Measurements from ENCODE around the gene IL20. TPM values are rescaled to one million over a fixed set of nuclear protein-coding genes. Genes with fewer than 3 reads are reported as not detected.
A peak's percentile ranks its signal among the peaks of the same experiment; 100 is the strongest.

The IL20 gene
- total RNA-seq, 1 experiment from 2014 or later = not detected

DNA sequence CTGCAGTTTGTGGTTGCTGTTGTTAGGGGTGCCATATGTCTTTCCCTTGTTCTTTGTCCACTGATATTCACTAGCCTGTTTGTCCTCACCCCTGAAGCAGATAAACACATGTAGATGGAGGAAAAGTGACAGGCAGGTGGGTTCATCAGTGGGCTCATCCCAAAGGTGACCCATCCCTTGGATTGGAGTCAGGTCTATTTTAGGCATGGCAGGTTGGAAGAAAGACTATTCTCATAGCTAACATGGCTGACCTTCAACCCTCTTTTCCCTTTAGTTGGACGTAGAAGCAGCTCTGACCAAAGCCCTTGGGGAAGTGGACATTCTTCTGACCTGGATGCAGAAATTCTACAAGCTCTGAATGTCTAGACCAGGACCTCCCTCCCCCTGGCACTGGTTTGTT, 37.3 kb downstream of the IL20 start:
- no peak overlapping the region for H3K4me3 ChIP-seq (ENCODE audit: low read length)
- no peaks in the 10 kb centered on the region for H3K79me2 ChIP-seq (ENCODE audit: low read length)
- no peaks in the 10 kb centered on the region for H4K20me1 ChIP-seq (ENCODE audit: insufficient read depth, low read depth, low read length)
- H3K9ac ChIP-seq (ENCODE audit: low read length) = no peak overlapping the region
- no peaks in the 10 kb centered on the region for H3K36me3 ChIP-seq (ENCODE audit: insufficient read depth, low read length)
- no peak for DNase-seq
- H3K9me2 ChIP-seq (replicated peaks; ENCODE audit: insufficient read depth, low read length) = no peaks in the 10 kb centered on the region
- H3K27ac ChIP-seq (ENCODE audit: low read length) = no peak overlapping the region
- no peaks in the 10 kb centered on the region for H3K9me3 ChIP-seq (ENCODE audit: low read length)
- no peaks in the 10 kb centered on the region for H3K27me3 ChIP-seq (ENCODE audit: low read length)
- no peak overlapping the region for H2AFZ ChIP-seq (ENCODE audit: low read length)
- H3K4me2 ChIP-seq (ENCODE audit: low read depth, low read length, poor library complexity, severe bottlenecking) = no peak overlapping the region
- H3K4me1 ChIP-seq (ENCODE audit: low read length) = peaks cover 16% of the 10 kb centered on the region

DNA sequence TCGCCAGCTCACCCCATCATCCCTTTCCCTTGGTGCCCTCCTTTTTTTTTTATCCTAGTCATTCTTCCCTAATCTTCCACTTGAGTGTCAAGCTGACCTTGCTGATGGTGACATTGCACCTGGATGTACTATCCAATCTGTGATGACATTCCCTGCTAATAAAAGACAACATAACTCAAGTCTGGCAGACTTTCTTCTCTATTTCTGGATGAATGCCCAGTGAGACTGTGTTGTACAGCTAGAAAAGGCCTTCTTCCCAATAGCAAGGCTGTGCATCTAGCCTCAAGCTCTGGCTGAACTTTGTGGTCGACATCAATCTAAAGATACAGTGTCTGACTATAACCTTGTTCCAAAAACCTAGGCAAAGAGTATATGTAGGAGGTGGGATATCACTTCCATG, 38.3 kb downstream of the IL20 start:
- no peaks in the 10 kb centered on the region for H3K9me2 ChIP-seq (replicated peaks; ENCODE audit: insufficient read depth, low read length)
- H3K27ac ChIP-seq (ENCODE audit: low read length) = no peak overlapping the region
- H3K36me3 ChIP-seq (ENCODE audit: insufficient read depth, low read length) = no peaks in the 10 kb centered on the region
- no peak overlapping the region for H3K4me3 ChIP-seq (ENCODE audit: low read length)
- no peak overlapping the region for H3K4me2 ChIP-seq (ENCODE audit: low read depth, low read length, poor library complexity, severe bottlenecking)
- no peak overlapping the region for H3K9ac ChIP-seq (ENCODE audit: low read length)
- no peaks in the 10 kb centered on the region for H3K9me3 ChIP-seq (ENCODE audit: low read length)
- no peaks in the 10 kb centered on the region for H4K20me1 ChIP-seq (ENCODE audit: insufficient read depth, low read depth, low read length)
- peaks cover 16% of the 10 kb centered on the region for H3K4me1 ChIP-seq (ENCODE audit: low read length)
- no peaks in the 10 kb centered on the region for H3K27me3 ChIP-seq (ENCODE audit: low read length)
- H2AFZ ChIP-seq (ENCODE audit: low read length) = no peak overlapping the region
- no peak for DNase-seq
- no peaks in the 10 kb centered on the region for H3K79me2 ChIP-seq (ENCODE audit: low read length)

- no peak overlapping the region for H3K4me3 ChIP-seq (ENCODE audit: low read length)
- no peaks in the 10 kb centered on the region for H4K20me1 ChIP-seq (ENCODE audit: insufficient read depth, low read depth, low read length)
- no peak overlapping the region for H3K27ac ChIP-seq (ENCODE audit: low read length)
- H3K4me2 ChIP-seq (ENCODE audit: low read depth, low read length, poor library complexity, severe bottlenecking) = no peak overlapping the region
- no peak overlapping the region for H2AFZ ChIP-seq (ENCODE audit: low read length)
- H3K79me2 ChIP-seq (ENCODE audit: low read length) = no peaks in the 10 kb centered on the region
- no peaks in the 10 kb centered on the region for H3K27me3 ChIP-seq (ENCODE audit: low read length)
- peaks cover 16% of the 10 kb centered on the region for H3K4me1 ChIP-seq (ENCODE audit: low read length)
- no peak overlapping the region for H3K9ac ChIP-seq (ENCODE audit: low read length)
- DNase-seq = no peak
- H3K9me2 ChIP-seq (replicated peaks; ENCODE audit: insufficient read depth, low read length) = no peaks in the 10 kb centered on the region
- H3K9me3 ChIP-seq (ENCODE audit: low read length) = no peaks in the 10 kb centered on the region
- no peaks in the 10 kb centered on the region for H3K36me3 ChIP-seq (ENCODE audit: insufficient read depth, low read length)
Observed at GRCh38 chr1:206904423-206905142, 39.2 kb downstream of the IL20 start.

GRCh38 chr1:206905295-206906164, 40.1 kb downstream of the IL20 start:
- Histone ChIP-seq H3K79me2 (ENCODE audit: low read length) (no peaks in the 10 kb centered on the region), H3K36me3 (ENCODE audit: insufficient read depth, low read length) (no peaks in the 10 kb centered on the region), H3K9me3 (ENCODE audit: low read length) (no peaks in the 10 kb centered on the region), H4K20me1 (ENCODE audit: insufficient read depth, low read depth, low read length) (no peaks in the 10 kb centered on the region), H3K9ac (ENCODE audit: low read length) (no peak overlapping the region), H3K4me3 (ENCODE audit: low read length) (no peak overlapping the region), H3K4me1 (ENCODE audit: low read length) (peaks cover 16% of the 10 kb centered on the region), H2AFZ (ENCODE audit: low read length) (no peak overlapping the region), H3K27ac (ENCODE audit: low read length) (no peak overlapping the region), H3K9me2 (replicated peaks; ENCODE audit: insufficient read depth, low read length) (no peaks in the 10 kb centered on the region), H3K27me3 (ENCODE audit: low read length) (no peaks in the 10 kb centered on the region), H3K4me2 (ENCODE audit: low read depth, low read length, poor library complexity, severe bottlenecking) (peak overlapping the region; percentile 5)
- peak; percentile 72 for DNase-seq

GRCh38 chr1:206907304-206907991, 42.0 kb downstream of the IL20 start:
- Histone ChIP-seq H2AFZ (ENCODE audit: low read length) (no peak overlapping the region), H4K20me1 (ENCODE audit: insufficient read depth, low read depth, low read length) (no peaks in the 10 kb centered on the region; the same call in 1 of the 2 replicates), H3K9ac (ENCODE audit: low read length) (no peak overlapping the region), H3K79me2 (ENCODE audit: low read length) (no peaks in the 10 kb centered on the region), H3K9me3 (ENCODE audit: low read length) (no peaks in the 10 kb centered on the region), H3K36me3 (ENCODE audit: insufficient read depth, low read length) (no peaks in the 10 kb centered on the region), H3K4me1 (ENCODE audit: low read length) (peaks cover 16% of the 10 kb centered on the region), H3K9me2 (replicated peaks; ENCODE audit: insufficient read depth, low read length) (no peaks in the 10 kb centered on the region), H3K27ac (ENCODE audit: low read length) (no peak overlapping the region), H3K4me2 (ENCODE audit: low read depth, low read length, poor library complexity, severe bottlenecking) (no peak overlapping the region), H3K4me3 (ENCODE audit: low read length) (no peak overlapping the region), H3K27me3 (ENCODE audit: low read length) (no peaks in the 10 kb centered on the region)
- DNase-seq = no peak

DNA sequence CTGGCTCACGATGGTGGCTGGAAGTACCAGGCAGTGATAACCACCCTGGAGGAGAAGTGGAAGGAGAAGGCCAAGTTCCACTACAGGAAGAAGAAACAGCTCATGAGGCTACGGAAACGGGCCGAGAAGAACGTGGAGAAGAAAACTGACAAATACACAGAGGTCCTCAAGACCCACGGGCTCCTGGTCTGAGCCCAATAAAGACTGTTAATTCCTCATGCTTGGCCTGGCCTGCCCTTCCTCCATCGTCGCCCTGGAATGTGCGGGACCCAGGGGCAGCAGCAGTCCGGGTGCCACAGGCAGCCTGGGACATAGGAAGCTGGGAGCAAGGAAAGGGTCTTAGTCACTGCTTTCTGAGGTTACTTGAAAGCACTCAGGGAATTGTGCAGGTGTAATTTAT, 42.6 kb downstream of the IL20 start:
- H2AFZ ChIP-seq (ENCODE audit: low read length) = no peak overlapping the region
- H3K27me3 ChIP-seq (ENCODE audit: low read length) = no peaks in the 10 kb centered on the region
- no peak overlapping the region for H3K9ac ChIP-seq (ENCODE audit: low read length)
- H3K9me2 ChIP-seq (replicated peaks; ENCODE audit: insufficient read depth, low read length) = no peaks in the 10 kb centered on the region
- H4K20me1 ChIP-seq (ENCODE audit: insufficient read depth, low read depth, low read length) = no peaks in the 10 kb centered on the region; the same call in 1 of the 2 replicates
- no peaks in the 10 kb centered on the region for H3K79me2 ChIP-seq (ENCODE audit: low read length)
- H3K9me3 ChIP-seq (ENCODE audit: low read length) = no peaks in the 10 kb centered on the region
- DNase-seq = no peak
- H3K36me3 ChIP-seq (ENCODE audit: insufficient read depth, low read length) = no peaks in the 10 kb centered on the region
- peaks cover 16% of the 10 kb centered on the region for H3K4me1 ChIP-seq (ENCODE audit: low read length)
- no peak overlapping the region for H3K4me2 ChIP-seq (ENCODE audit: low read depth, low read length, poor library complexity, severe bottlenecking)
- no peak overlapping the region for H3K4me3 ChIP-seq (ENCODE audit: low read length)
- no peak overlapping the region for H3K27ac ChIP-seq (ENCODE audit: low read length)

DNA sequence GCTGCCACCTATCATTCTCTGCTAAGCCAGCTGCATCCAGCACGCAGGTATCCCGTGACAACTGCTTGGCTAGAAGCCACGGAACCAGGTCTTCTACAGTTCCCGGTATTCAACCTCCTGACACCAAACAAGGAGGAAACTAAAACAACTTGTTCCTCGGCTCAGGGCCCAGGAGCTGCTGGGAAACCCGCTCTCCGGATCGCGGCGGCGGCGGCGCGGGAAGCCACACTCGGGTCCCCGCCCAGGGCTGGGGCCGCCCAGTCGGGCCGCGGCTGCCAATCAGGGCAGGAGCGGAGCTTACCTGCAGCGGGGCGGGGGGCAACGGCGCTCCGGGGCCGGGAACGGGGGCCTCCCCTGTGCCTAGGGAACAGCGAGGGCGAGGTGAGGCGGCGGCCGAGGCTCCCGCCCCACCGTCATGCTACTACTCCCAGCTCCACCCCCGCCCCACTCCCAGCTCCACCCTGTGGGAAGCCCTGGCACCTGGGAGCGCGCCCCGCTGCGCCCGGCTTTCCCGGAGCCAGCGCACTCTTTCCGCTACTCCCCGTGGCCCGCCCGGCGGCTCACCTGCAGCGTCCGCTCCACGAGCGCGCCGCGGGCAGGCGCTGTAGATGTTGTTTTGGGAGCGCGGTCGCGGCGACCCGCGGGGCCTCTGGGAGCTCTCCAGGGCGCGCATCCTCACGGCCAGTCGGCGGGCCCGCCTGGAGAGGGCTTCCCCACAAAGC, 43.9 kb downstream of the IL20 start:
- H3K4me1 ChIP-seq (ENCODE audit: low read length) = peaks cover 16% of the 10 kb centered on the region
- H3K9me2 ChIP-seq (replicated peaks; ENCODE audit: insufficient read depth, low read length) = no peaks in the 10 kb centered on the region
- H4K20me1 ChIP-seq (ENCODE audit: insufficient read depth, low read depth, low read length) = no peaks in the 10 kb centered on the region; the same call in 1 of the 2 replicates
- no peak overlapping the region for H3K4me2 ChIP-seq (ENCODE audit: low read depth, low read length, poor library complexity, severe bottlenecking)
- H3K9me3 ChIP-seq (ENCODE audit: low read length) = no peaks in the 10 kb centered on the region
- no peaks in the 10 kb centered on the region for H3K79me2 ChIP-seq (ENCODE audit: low read length)
- no peaks in the 10 kb centered on the region for H3K27me3 ChIP-seq (ENCODE audit: low read length)
- H3K27ac ChIP-seq (ENCODE audit: low read length) = no peak overlapping the region
- H3K36me3 ChIP-seq (ENCODE audit: insufficient read depth, low read length) = no peaks in the 10 kb centered on the region
- H3K4me3 ChIP-seq (ENCODE audit: low read length) = no peak overlapping the region
- DNase-seq = no peak
- no peak overlapping the region for H2AFZ ChIP-seq (ENCODE audit: low read length)
- H3K9ac ChIP-seq (ENCODE audit: low read length) = no peak overlapping the region

Measured in Karpas-422 (cell line).